ENCODE results near the gene ACTL9. TPM values are rescaled to one million over a fixed set of nuclear protein-coding genes. Genes with fewer than 3 reads are reported as not detected.

ACTL9 gene
- total and polyA plus RNA-seq, 2 donors (not counting 3 experiments of a cell fraction or from before 2014, with no cell fraction given) = not detected

- Histone ChIP-seq H3K27ac (ENCODE audit: insufficient read depth, low read depth, low read length) (no peak overlapping the region), H2AFZ (ENCODE audit: low read depth, low read length) (no peak overlapping the region), H3K27me3 (ENCODE audit: control insufficient read depth in 2 of 2, insufficient read depth in 2 of 2, low read length in 2 of 2) (no peaks in the 10 kb centered on the region), H3K9me1 (replicated peaks; ENCODE audit: control insufficient read depth, extremely low read depth, insufficient read depth, low read length) (no peaks in the 10 kb centered on the region), H3K36me3 (ENCODE audit: control insufficient read depth in 2 of 2, extremely low read depth in 1 of 2, insufficient read depth in 2 of 2, low read length in 2 of 2) (no peaks in the 10 kb centered on the region), H3K4me2 (ENCODE audit: insufficient read depth, low read length) (no peak overlapping the region), H3K4me1 (ENCODE audit: control insufficient read depth, extremely low read depth, insufficient read depth, low read length) (no peaks in the 10 kb centered on the region), H3K9ac (replicated peaks; ENCODE audit: extremely low read depth, insufficient read depth, low read length) (no peak overlapping the region), H3K9me3 (replicated peaks; ENCODE audit: control insufficient read depth, insufficient read depth, low read length) (no peaks in the 10 kb centered on the region), H3K4me3 (replicated peaks in 1 of 3; ENCODE audit: insufficient read depth in 1 of 3, low read depth in 1 of 3, low read length in 3 of 3) (no peak overlapping the region), H3K79me2 (ENCODE audit: control insufficient read depth, insufficient read depth, low read length) (no peaks in the 10 kb centered on the region), H4K20me1 (replicated peaks; ENCODE audit: control insufficient read depth, extremely low read depth, insufficient read depth, low read length) (no peaks in the 10 kb centered on the region)
- DNase-seq (ENCODE audit: low read depth, low spot score) = no peak
- no peak for TF ChIP-seq FOS (IDR thresholded peaks at IDR 0.05; ENCODE audit: borderline replicate concordance, insufficient read depth, low read length)
- no peak for TF ChIP-seq EZH2 (IDR thresholded peaks at IDR 0.05; ENCODE audit: borderline replicate concordance, low read depth, low read length, severe bottlenecking)
- TF ChIP-seq POLR2AphosphoS5 (IDR thresholded peaks at IDR 0.05; ENCODE audit: insufficient read depth, low read depth, low read length) = no peak
- TF ChIP-seq MYC (IDR thresholded peaks at IDR 0.05; ENCODE audit: low read depth, low read length) = no peak
- TF ChIP-seq CTCF (IDR thresholded peaks at IDR 0.05; ENCODE audit: extremely low read depth in 1 of 2, insufficient read depth in 1 of 2, low read depth in 1 of 2, low read length in 2 of 2) = no peak
- no peak for TF ChIP-seq POLR2A (IDR thresholded peaks at IDR 0.05; ENCODE audit: low read depth, low read length)
- TF ChIP-seq JUN (IDR thresholded peaks at IDR 0.05; ENCODE audit: borderline replicate concordance, insufficient read depth, insufficient read length, low read depth) = no peak
- TF ChIP-seq GATA2 (IDR thresholded peaks at IDR 0.05; ENCODE audit: insufficient read depth, insufficient read length, low read depth, low read length) = no peak
- TF ChIP-seq MAX (IDR thresholded peaks at IDR 0.05; ENCODE audit: insufficient read depth, insufficient read length) = no peak
- dilution Hi-C loops (cut with MboI; ENCODE audit: extremely low pct_ligation_motif_present, low sequenced_read_pairs) = no loop called here
- FAIRE-seq = no peak
- CTCF ChIA-PET = no interaction called here
- intact Hi-C loops (cut with micrococcal nuclease) = no loop called here
- no TSS peak for BruUV-seq (replicated peaks)
- POLR2A ChIA-PET = no interaction called here
Observed at GRCh38 chr19:8664671-8665057, 33.9 kb downstream of the ACTL9 start.
